Stimulated activated CD8-positive, alpha-beta memory T cell treated with anti-CD3 and anti-CD28 coated beads, Interleukin-12 subunit alpha, Interleukin-12 subunit beta, amount 100 ng/mL, for 1 hour (primary cell): ENCODE results near the gene SLC43A2.

ENCODE experiments used
- DNase-seq: peaks from one replicate; pipeline ENCODE4 v3.0.0-alpha.2; 2020; ENCODE audit warnings: low read depth

The SLC43A2 gene

GRCh38 chr17:1623057-1623630 lies 5.5 kb downstream of the SLC43A2 start:
- no peak for DNase-seq

GRCh38 chr17:1621273-1621954 lies 7.2 kb downstream of the SLC43A2 start:
- DNase-seq, result no peak

GRCh38 chr17:1620486-1620885 lies 8.1 kb downstream of the SLC43A2 start:
- no peak for DNase-seq

GRCh38 chr17:1617620-1618174 lies 10.9 kb downstream of the SLC43A2 start:
- no peak for DNase-seq

- no peak for DNase-seq
Observed at GRCh38 chr17:1616101-1616500, 12.5 kb downstream of the SLC43A2 start.

- DNase-seq, result no peak
Observed at GRCh38 chr17:1612400-1612799, 16.2 kb downstream of the SLC43A2 start.

- DNase-seq, result no peak
Observed at GRCh38 chr17:1611715-1612114, 16.9 kb downstream of the SLC43A2 start.

GRCh38 chr17:1608676-1609075 lies 20.0 kb downstream of the SLC43A2 start:
- no peak for DNase-seq

GRCh38 chr17:1607971-1608320 lies 20.7 kb downstream of the SLC43A2 start:
- no peak for DNase-seq

GRCh38 chr17:1606352-1606985 lies 22.2 kb downstream of the SLC43A2 start:
- DNase-seq, result no peak

- no peak for DNase-seq
Observed at GRCh38 chr17:1605681-1606351, 22.8 kb downstream of the SLC43A2 start.

GRCh38 chr17:1604831-1605528 lies 23.7 kb downstream of the SLC43A2 start:
- DNase-seq, result no peak

GRCh38 chr17:1601571-1601970 lies 27.1 kb downstream of the SLC43A2 start:
- DNase-seq, result no peak

- DNase-seq, result no peak
Observed at GRCh38 chr17:1598399-1599095, 30.1 kb downstream of the SLC43A2 start.

- no peak for DNase-seq
Observed at GRCh38 chr17:1597861-1598342, 30.7 kb downstream of the SLC43A2 start.

- DNase-seq, result no peak
Observed at GRCh38 chr17:1593630-1593931, 35.1 kb downstream of the SLC43A2 start.

- no peak for DNase-seq
Observed at GRCh38 chr17:1592751-1593629, 35.6 kb downstream of the SLC43A2 start.

GRCh38 chr17:1591474-1592090 lies 37.1 kb downstream of the SLC43A2 start:
- no peak for DNase-seq

GRCh38 chr17:1590747-1591473 lies 37.7 kb downstream of the SLC43A2 start:
- DNase-seq, result no peak
